Activated CD8-positive, alpha-beta T cell treated with anti-CD3 and anti-CD28 coated beads, Interleukin-2, amount 10 ng/mL, durations not matched to agents 7 days and 5 days (primary cell): ENCODE measurements around the gene CRYBB3. TPM values are rescaled to one million over a fixed set of nuclear protein-coding genes. Genes with fewer than 3 reads are reported as not detected.
"Not testable (repeated sequence)": the region's sequence is repeated elsewhere in the genome, so short reads cannot be mapped to it uniquely, and the experiment has no call there.

Experiments used
- ATAC-seq: fragments of 150-1000 bp; cut with Tn5 transposase; one replicate; pipeline ENCODE4 v1.10.0; 2021; ENCODE audit warnings: moderate library complexity
- CTCF ChIA-PET: fragments of 350-600 bp; sonication (Branson Sonifier 250); formaldehyde crosslinking; loops from one replicate; lab custom pipeline; 2021; ENCODE audit warnings: antibody characterized with exemption; lab: Charles Lee
- POLR2A ChIA-PET: fragments of 350-600 bp; sonication (Branson Sonifier 250); formaldehyde crosslinking; loops from one replicate; lab custom pipeline; 2021; ENCODE audit warnings: antibody characterized with exemption; lab: Charles Lee
- DNase-seq: peaks from one replicate; pipeline ENCODE4 v3.0.0-alpha.2; 2020
- H3K27ac Mint-ChIP-seq: one replicate; pipeline ENCODE4 v1.8.0; 2021; ENCODE audit warnings: mild to moderate bottlenecking, mixed read lengths
- H3K27me3 Mint-ChIP-seq: one replicate; pipeline ENCODE4 v1.8.0; 2021; ENCODE audit warnings: low read depth, mixed read lengths
- H3K36me3 Mint-ChIP-seq: one replicate; pipeline ENCODE4 v1.8.0; 2021; ENCODE audit warnings: low read depth, mixed read lengths
- H3K4me1 Mint-ChIP-seq: one replicate; pipeline ENCODE4 v1.8.0; 2021; ENCODE audit warnings: low read depth, mixed read lengths
- H3K4me3 Mint-ChIP-seq: one replicate; pipeline ENCODE4 v1.8.0; 2021; ENCODE audit warnings: mild to moderate bottlenecking, mixed read lengths
- H3K9me3 Mint-ChIP-seq: one replicate; pipeline ENCODE4 v1.8.0; 2022; ENCODE audit warnings: mixed read lengths; ENCODE audit not compliant: insufficient read depth
- total RNA-seq, 2 experiments: library from RNA; stranded (reverse); gene quantifications; one replicate each; pipeline ENCODE4 v1.2.3, GENCODE V29; 2021

Gene CRYBB3
- total RNA-seq, 2 experiments from 2014 or later = not detected

GRCh38 chr22:25197340-25197739 lies 2.3 kb upstream of the CRYBB3 start:
- ChIA-PET CTCF (no interaction called here), POLR2A (no interaction called here)
- Mint-ChIP-seq H3K36me3 (no peaks in the 10 kb centered on the region), H3K27ac (no peak overlapping the region), H3K27me3 (no peaks in the 10 kb centered on the region), H3K9me3 (no peaks in the 10 kb centered on the region), H3K4me3 (no peak overlapping the region), H3K4me1 (peaks cover 19% of the 10 kb centered on the region)
- DNase-seq (no peak), ATAC-seq (no peak)

DNA sequence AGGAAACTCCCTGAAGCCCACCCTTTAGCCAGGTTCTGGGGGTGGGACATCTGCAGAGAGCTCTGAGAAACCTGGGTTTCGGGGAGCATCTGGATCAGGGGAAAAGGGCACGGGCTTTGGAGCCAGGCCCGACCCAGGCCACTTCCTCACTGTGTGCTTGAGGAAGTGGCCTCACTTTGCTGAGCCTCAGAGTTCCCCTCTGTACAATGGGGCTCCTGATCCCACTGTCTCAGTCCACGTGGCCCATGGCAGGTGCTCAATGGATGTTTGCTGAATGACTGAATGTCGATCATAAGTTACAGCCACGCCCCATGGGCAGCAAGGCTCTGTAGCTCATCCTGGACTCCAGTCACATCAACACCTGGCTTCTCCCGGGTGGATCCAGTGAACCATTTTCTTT lies 1.3 kb downstream of the CRYBB3 start:
- POLR2A ChIA-PET = interaction anchor here (0.9 kb wide), 1 partner anchor 209 kb away, joined by 4 read pairs; no protein-coding TSS in a partner anchor
- peaks cover 19% of the 10 kb centered on the region for H3K4me1 Mint-ChIP-seq
- no peak for ATAC-seq

DNA sequence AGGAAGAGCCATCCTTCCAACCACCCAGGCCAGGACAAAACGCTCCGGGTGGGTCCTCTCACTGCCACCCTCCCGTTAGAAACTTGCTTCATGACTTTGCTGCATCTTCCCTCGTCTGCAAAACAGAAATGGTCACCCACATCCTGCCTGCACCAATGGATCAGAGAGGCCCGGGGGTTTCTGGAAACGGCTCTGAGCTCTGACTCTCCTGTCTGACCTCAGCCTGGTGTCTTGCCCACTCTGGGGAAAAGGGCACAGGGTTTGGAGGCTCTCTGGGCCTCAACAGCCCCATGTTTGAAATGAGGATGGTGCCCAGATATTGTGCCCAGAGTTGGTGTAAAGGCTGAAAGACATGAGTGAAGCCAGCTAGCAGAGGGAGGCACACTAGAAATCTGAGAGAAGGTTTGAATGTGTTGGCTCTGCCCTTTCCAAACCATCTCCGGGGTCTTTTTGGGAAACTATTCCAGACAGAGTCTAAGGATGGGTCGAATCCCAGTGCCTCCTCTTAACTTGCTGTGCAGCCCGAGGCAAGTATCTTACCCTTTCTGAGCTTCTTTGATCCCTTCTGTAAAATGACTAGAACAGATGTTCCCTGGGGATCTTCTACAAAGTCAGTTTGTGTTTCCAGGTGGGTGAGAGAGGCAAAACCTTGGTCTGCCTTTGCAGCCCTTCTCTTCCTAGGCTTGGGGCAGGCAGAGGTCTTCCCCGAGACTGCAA lies 2.1 kb downstream of the CRYBB3 start:
- Mint-ChIP-seq H3K27me3 (no peaks in the 10 kb centered on the region), H3K27ac (no peak overlapping the region)
- peak; percentile 44 for ATAC-seq

More for the DNA sequence above, 1.3 kb downstream of the CRYBB3 start:
- CTCF ChIA-PET = interaction anchor here (0.6 to 3.2 kb wide), 7 partner anchors 20 to 144 kb away, joined by 3 to 16 read pairs (median 3); no protein-coding TSS in a partner anchor
- Mint-ChIP-seq H3K4me3 (no peak overlapping the region), H3K36me3 (no peaks in the 10 kb centered on the region), H3K27me3 (no peaks in the 10 kb centered on the region), H3K27ac (no peak overlapping the region), H3K9me3 (no peaks in the 10 kb centered on the region)
- no peak for DNase-seq

GRCh38 chr22:25202290-25202921 lies 2.7 kb downstream of the CRYBB3 start:
- peak; percentile 68 for ATAC-seq
- POLR2A ChIA-PET = interaction anchor here (0.6 kb wide), 2 partner anchors 66 to 448 kb away, joined by 3 to 4 read pairs; no protein-coding TSS in a partner anchor
- DNase-seq = peak; percentile 70
- Mint-ChIP-seq H3K4me1 (peaks cover 19% of the 10 kb centered on the region), H3K36me3 (no peaks in the 10 kb centered on the region), H3K9me3 (no peaks in the 10 kb centered on the region), H3K27me3 (no peaks in the 10 kb centered on the region), H3K4me3 (no peak overlapping the region), H3K27ac (no peak overlapping the region)
- CTCF ChIA-PET = interaction anchor here (0.7 to 3.2 kb wide), 27 partner anchors 8 to 571 kb away, joined by 3 to 16 read pairs (median 3); no protein-coding TSS in a partner anchor

More for the DNA sequence above, 2.1 kb downstream of the CRYBB3 start:
- peak; percentile 32 for DNase-seq
- POLR2A ChIA-PET = interaction anchor here (0.6 to 0.9 kb wide), 3 partner anchors 66 to 447 kb away, joined by 3 to 4 read pairs (median 4); no protein-coding TSS in a partner anchor
- no peak overlapping the region for H3K4me3 Mint-ChIP-seq
- CTCF ChIA-PET = interaction anchor here (0.6 to 3.2 kb wide), 28 partner anchors 8 to 572 kb away, joined by 3 to 16 read pairs (median 3); no protein-coding TSS in a partner anchor
- no peaks in the 10 kb centered on the region for H3K36me3 Mint-ChIP-seq
- H3K9me3 Mint-ChIP-seq = no peaks in the 10 kb centered on the region
- peaks cover 19% of the 10 kb centered on the region for H3K4me1 Mint-ChIP-seq

GRCh38 chr22:25203082-25203481 lies 3.4 kb downstream of the CRYBB3 start:
- ATAC-seq (no peak), DNase-seq (no peak)
- no peak overlapping the region for H3K4me3 Mint-ChIP-seq
- H3K27ac Mint-ChIP-seq = no peak overlapping the region
- no peaks in the 10 kb centered on the region for H3K36me3 Mint-ChIP-seq
- H3K4me1 Mint-ChIP-seq = peaks cover 19% of the 10 kb centered on the region
- H3K27me3 Mint-ChIP-seq = no peaks in the 10 kb centered on the region
- ChIA-PET POLR2A (no interaction called here), CTCF (interaction anchor here (0.8 to 3.2 kb wide), 6 partner anchors 8 to 245 kb away, joined by 3 to 16 read pairs (median 8); no protein-coding TSS in a partner anchor)
- H3K9me3 Mint-ChIP-seq = no peaks in the 10 kb centered on the region

GRCh38 chr22:25204547-25204946 lies 4.9 kb downstream of the CRYBB3 start:
- H3K27ac Mint-ChIP-seq, H3K4me3 Mint-ChIP-seq: not testable (repeated sequence)

GRCh38 chr22:25205847-25206246 lies 6.2 kb downstream of the CRYBB3 start:
- Mint-ChIP-seq H3K4me3 (no peak overlapping the region), H3K4me1 (peaks cover 13% of the 10 kb centered on the region), H3K36me3 (no peaks in the 10 kb centered on the region), H3K27me3 (no peaks in the 10 kb centered on the region), H3K9me3 (no peaks in the 10 kb centered on the region), H3K27ac (no peak overlapping the region)
- ATAC-seq (no peak), DNase-seq (no peak)
- CTCF ChIA-PET = no interaction called here
- POLR2A ChIA-PET = no interaction called here

More at GRCh38 chr22:25204547-25204946, 4.9 kb downstream of the CRYBB3 start:
- H3K27me3 Mint-ChIP-seq, POLR2A ChIA-PET, DNase-seq, H3K9me3 Mint-ChIP-seq, H3K36me3 Mint-ChIP-seq, CTCF ChIA-PET, ATAC-seq: not testable (repeated sequence)
- H3K4me1 Mint-ChIP-seq = peaks cover 19% of the 10 kb centered on the region

- H3K36me3 Mint-ChIP-seq = no peaks in the 10 kb centered on the region
- H3K4me3 Mint-ChIP-seq = no peak overlapping the region
- no peaks in the 10 kb centered on the region for H3K9me3 Mint-ChIP-seq
- H3K27me3 Mint-ChIP-seq = no peaks in the 10 kb centered on the region
- DNase-seq = no peak
- no peak overlapping the region for H3K27ac Mint-ChIP-seq
- peaks cover 3% of the 10 kb centered on the region for H3K4me1 Mint-ChIP-seq
- ChIA-PET POLR2A (no interaction called here), CTCF (no interaction called here)
- no peak for ATAC-seq
Observed at GRCh38 chr22:25206998-25207397, 7.3 kb downstream of the CRYBB3 start.

- Mint-ChIP-seq H3K27me3 (no peaks in the 10 kb centered on the region), H3K4me1 (no peaks in the 10 kb centered on the region), H3K4me3 (no peak overlapping the region), H3K9me3 (no peaks in the 10 kb centered on the region), H3K27ac (no peak overlapping the region), H3K36me3 (no peaks in the 10 kb centered on the region)
- no peak for DNase-seq
- ChIA-PET CTCF (no interaction called here), POLR2A (no interaction called here)
- ATAC-seq = no peak
Observed at GRCh38 chr22:25207553-25208157, 8.0 kb downstream of the CRYBB3 start.

GRCh38 chr22:25208328-25208727 lies 8.7 kb downstream of the CRYBB3 start:
- Mint-ChIP-seq H3K36me3 (no peaks in the 10 kb centered on the region), H3K27ac (no peak overlapping the region), H3K4me1 (no peaks in the 10 kb centered on the region), H3K27me3 (no peaks in the 10 kb centered on the region), H3K9me3 (peaks cover 4% of the 10 kb centered on the region), H3K4me3 (no peak overlapping the region)
- CTCF ChIA-PET = no interaction called here
- ATAC-seq (no peak), DNase-seq (no peak)
- POLR2A ChIA-PET = no interaction called here

- Mint-ChIP-seq H3K4me3 (no peak overlapping the region), H3K9me3 (peaks cover 9% of the 10 kb centered on the region), H3K36me3 (no peaks in the 10 kb centered on the region), H3K27me3 (no peaks in the 10 kb centered on the region), H3K4me1 (no peaks in the 10 kb centered on the region), H3K27ac (no peak overlapping the region)
- ChIA-PET CTCF (no interaction called here), POLR2A (no interaction called here)
- ATAC-seq (no peak), DNase-seq (no peak)
Observed at GRCh38 chr22:25208743-25209505, 9.3 kb downstream of the CRYBB3 start.
